Measurements from ENCODE around the gene ATRN. TPM values are rescaled to one million over a fixed set of nuclear protein-coding genes. Genes with fewer than 3 reads are reported as not detected.

Gene ATRN
- total RNA-seq, 1 donor from 2014 or later = 52.0 TPM

GRCh38 chr20:3545401-3545925, 74.6 kb downstream of the ATRN start:
- TF ChIP-seq CTCF (IDR thresholded peaks at IDR 0.05) = no peak
- peaks cover 26% of the 10 kb centered on the region for H3K4me1 Mint-ChIP-seq (ENCODE audit: low read depth)
- no peak for DNase-seq (ENCODE audit: low spot score)
- H3K36me3 Mint-ChIP-seq (ENCODE audit: low read depth) = peaks cover 10% of the 10 kb centered on the region
- H3K27me3 Mint-ChIP-seq (ENCODE audit: low read depth) = no peaks in the 10 kb centered on the region
- no peaks in the 10 kb centered on the region for H3K9me3 Mint-ChIP-seq (ENCODE audit: low read depth)
- peak overlapping the region; percentile 20 for H3K27ac Mint-ChIP-seq (ENCODE audit: unreplicated experiment)
- no peak overlapping the region for H3K4me3 Mint-ChIP-seq (ENCODE audit: unreplicated experiment)

- H3K9me3 Mint-ChIP-seq (ENCODE audit: low read depth) = no peaks in the 10 kb centered on the region
- H3K4me1 Mint-ChIP-seq (ENCODE audit: low read depth) = peaks cover 26% of the 10 kb centered on the region
- H3K36me3 Mint-ChIP-seq (ENCODE audit: low read depth) = peaks cover 17% of the 10 kb centered on the region
- H3K27ac Mint-ChIP-seq (ENCODE audit: unreplicated experiment) = peak overlapping the region; percentile 75
- H3K27me3 Mint-ChIP-seq (ENCODE audit: low read depth) = no peaks in the 10 kb centered on the region
- no peak for TF ChIP-seq CTCF (IDR thresholded peaks at IDR 0.05)
- no peak for DNase-seq (ENCODE audit: low spot score)
- no peak overlapping the region for H3K4me3 Mint-ChIP-seq (ENCODE audit: unreplicated experiment)
Measured at GRCh38 chr20:3547906-3548305, 77.1 kb downstream of the ATRN start.

DNA sequence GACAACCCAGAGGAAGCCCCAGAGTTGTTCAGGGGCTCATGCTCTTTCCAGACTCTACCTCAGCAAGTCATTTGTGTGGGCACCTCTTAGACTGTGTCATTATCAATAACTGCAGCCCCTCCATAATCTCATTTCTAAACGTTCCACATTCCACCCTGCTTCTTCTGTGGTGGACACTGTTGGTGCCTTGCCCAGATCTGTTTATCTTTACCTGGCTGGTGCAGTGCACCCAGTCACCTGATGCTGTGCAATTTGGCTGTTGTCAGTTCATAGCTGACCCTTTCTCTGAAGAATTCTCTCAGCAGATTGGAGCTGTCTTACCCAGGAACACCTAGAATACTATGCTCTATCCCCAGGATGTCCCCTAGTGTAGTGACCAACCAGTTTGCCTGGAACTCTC, 80.0 kb downstream of the ATRN start:
- H3K9me3 Mint-ChIP-seq (ENCODE audit: low read depth) = no peaks in the 10 kb centered on the region
- H3K36me3 Mint-ChIP-seq (ENCODE audit: low read depth) = peaks cover 13% of the 10 kb centered on the region
- H3K27me3 Mint-ChIP-seq (ENCODE audit: low read depth) = no peaks in the 10 kb centered on the region
- H3K4me1 Mint-ChIP-seq (ENCODE audit: low read depth) = peaks cover 23% of the 10 kb centered on the region
- no peak for TF ChIP-seq CTCF (IDR thresholded peaks at IDR 0.05)
- H3K4me3 Mint-ChIP-seq (ENCODE audit: unreplicated experiment) = no peak overlapping the region
- no peak for DNase-seq (ENCODE audit: low spot score)
- H3K27ac Mint-ChIP-seq (ENCODE audit: unreplicated experiment) = no peak overlapping the region

DNA sequence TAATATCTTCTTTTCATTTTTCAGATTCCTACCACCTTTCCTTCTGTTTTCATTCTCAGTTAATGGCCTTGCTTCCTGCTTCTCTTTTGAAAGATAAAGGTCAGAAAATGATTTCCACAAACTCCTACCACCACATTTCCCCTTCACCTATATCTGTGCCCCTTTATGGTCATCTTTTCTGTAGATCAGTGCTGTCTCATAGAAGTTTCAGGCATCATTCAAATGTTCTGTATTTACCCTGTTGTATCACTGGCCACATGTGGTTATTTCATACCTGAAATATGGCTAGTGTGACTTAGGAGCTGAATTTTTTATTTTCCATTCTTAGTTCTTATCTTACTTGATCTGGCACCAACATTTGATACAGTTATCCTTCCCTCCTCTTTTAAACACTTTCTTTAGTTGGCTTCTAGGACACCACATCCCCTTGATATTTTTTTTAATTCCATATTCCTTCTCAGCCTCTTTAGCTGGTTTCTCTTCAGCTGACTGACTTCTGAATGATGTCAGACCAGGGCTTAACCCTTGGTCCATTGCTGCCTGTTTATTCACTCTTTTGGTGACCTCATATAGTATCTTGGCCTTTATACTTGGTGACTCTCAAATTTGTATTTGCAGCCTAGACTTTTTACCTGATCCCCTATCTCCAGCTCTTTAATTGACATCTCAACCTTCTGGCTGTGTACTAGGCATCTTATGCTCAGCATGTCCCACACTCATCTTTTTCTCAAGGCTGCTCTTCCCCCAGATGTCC, 81.0 kb downstream of the ATRN start:
- H3K27ac Mint-ChIP-seq (ENCODE audit: unreplicated experiment) = no peak overlapping the region
- H3K9me3 Mint-ChIP-seq (ENCODE audit: low read depth) = no peaks in the 10 kb centered on the region
- peaks cover 13% of the 10 kb centered on the region for H3K36me3 Mint-ChIP-seq (ENCODE audit: low read depth)
- peaks cover 25% of the 10 kb centered on the region for H3K4me1 Mint-ChIP-seq (ENCODE audit: low read depth)
- H3K27me3 Mint-ChIP-seq (ENCODE audit: low read depth) = no peaks in the 10 kb centered on the region
- TF ChIP-seq CTCF (IDR thresholded peaks at IDR 0.05) = no peak
- no peak overlapping the region for H3K4me3 Mint-ChIP-seq (ENCODE audit: unreplicated experiment)
- no peak for DNase-seq (ENCODE audit: low spot score)

DNA sequence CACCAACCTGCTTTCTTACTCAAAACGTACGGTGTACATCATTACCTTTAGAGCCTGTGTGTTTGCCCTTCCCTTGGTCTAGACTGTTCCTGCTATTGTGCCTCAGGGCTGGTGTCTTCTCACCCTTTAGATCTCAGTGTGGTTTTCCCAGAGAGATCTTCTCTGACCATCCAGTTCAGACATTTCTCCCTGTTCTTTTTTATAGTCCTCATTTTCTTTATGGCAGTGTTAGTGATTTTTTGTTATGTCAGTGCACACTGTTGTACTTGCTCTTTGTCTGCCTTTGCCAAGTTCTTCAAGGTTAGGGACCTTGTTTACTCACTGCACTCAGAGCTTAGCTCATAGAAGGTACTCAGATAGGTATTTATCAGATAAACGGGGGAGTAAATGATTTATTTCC, 82.8 kb downstream of the ATRN start:
- no peak for TF ChIP-seq CTCF (IDR thresholded peaks at IDR 0.05)
- no peak overlapping the region for H3K4me3 Mint-ChIP-seq (ENCODE audit: unreplicated experiment)
- no peak overlapping the region for H3K27ac Mint-ChIP-seq (ENCODE audit: unreplicated experiment)
- no peaks in the 10 kb centered on the region for H3K27me3 Mint-ChIP-seq (ENCODE audit: low read depth)
- H3K9me3 Mint-ChIP-seq (ENCODE audit: low read depth) = no peaks in the 10 kb centered on the region
- peaks cover 19% of the 10 kb centered on the region for H3K4me1 Mint-ChIP-seq (ENCODE audit: low read depth)
- no peak for DNase-seq (ENCODE audit: low spot score)
- peaks cover 13% of the 10 kb centered on the region for H3K36me3 Mint-ChIP-seq (ENCODE audit: low read depth)
